HUES64 (cell line): ENCODE results near the gene CFL2.

Experiments used
- H3K27ac ChIP-seq: 2 replicates; pipeline ENCODE4 v1.7.0; 2013; ENCODE audit warnings: low read depth, low read length, inconsistent platforms
- H3K27me3 ChIP-seq: 2 replicates; pipeline ENCODE4 v1.6.1; 2013; ENCODE audit warnings: mild to moderate bottlenecking, low read length; ENCODE audit not compliant: insufficient read depth
- H3K36me3 ChIP-seq: 2 replicates; pipeline ENCODE4 v1.6.1; 2013; ENCODE audit warnings: mild to moderate bottlenecking, low read length; ENCODE audit not compliant: insufficient read depth
- H3K4me1 ChIP-seq: 2 replicates; pipeline ENCODE4 v1.6.1; 2013; ENCODE audit warnings: mild to moderate bottlenecking, low read length, moderate library complexity; ENCODE audit not compliant: insufficient read depth
- H3K4me3 ChIP-seq: 2 replicates; pipeline ENCODE4 v1.5.1; 2013; ENCODE audit warnings: mild to moderate bottlenecking, low read length, moderate library complexity
- H3K9ac ChIP-seq: 2 replicates; pipeline ENCODE4 v1.6.1; 2013; ENCODE audit warnings: mild to moderate bottlenecking, low read depth, low read length
- H3K9me3 ChIP-seq: 2 replicates; pipeline ENCODE4 v1.6.1; 2013; ENCODE audit warnings: low read depth, low read length; ENCODE audit not compliant: insufficient read depth
- WGBS: fragments of 150-250, 120-280 bp; methylation state at CpG from one replicate; pipeline ENCODE4 v1.1.7; 2013; ENCODE audit warnings: missing lambda C conversion rate; 5-methylcytosine and 5-hydroxymethylcytosine counted together

Gene CFL2

DNA sequence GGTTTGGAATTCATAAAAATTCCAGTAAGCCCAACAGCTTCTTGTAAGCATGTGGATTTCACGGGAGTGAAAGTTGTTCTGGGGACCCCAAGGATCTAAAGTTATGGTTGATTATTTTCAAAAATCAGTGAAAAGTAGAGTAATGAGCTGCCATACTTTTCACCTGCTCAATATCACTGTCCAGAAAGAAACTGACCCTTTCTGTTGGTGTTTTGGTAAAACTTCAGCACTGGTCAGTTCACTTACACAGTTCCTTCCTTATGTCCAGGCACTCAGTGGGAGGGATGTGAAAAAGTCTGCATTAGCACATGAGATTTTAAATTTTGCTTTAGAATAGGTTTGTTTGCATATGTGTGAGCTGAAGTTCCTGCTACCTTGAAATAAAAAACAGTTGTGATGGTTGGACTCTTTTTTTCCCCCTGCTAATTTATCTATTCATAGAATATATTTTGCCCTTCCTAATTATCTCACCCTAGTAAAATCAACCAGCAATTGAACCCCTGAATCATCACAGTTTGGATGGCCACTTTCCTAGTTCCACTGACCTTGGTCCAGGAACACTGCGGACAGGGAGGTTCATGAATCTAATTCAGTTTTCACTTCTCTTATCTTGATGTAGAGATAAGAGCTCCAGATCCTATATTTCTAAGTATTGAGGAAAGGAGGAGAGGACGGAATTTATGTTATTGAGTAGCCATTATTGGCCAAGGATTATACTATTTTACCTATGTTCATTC is 25.8 kb downstream of the CFL2 start:
- H3K9me3 ChIP-seq: no peaks in the 10 kb centered on the region
- H3K4me1 ChIP-seq: peaks cover 7% of the 10 kb centered on the region; the same call in 1 of the 2 replicates
- no peak overlapping the region for H3K4me3 ChIP-seq
- WGBS: 88% methylated on average over 2 of the region's 3 CpGs
- no peaks in the 10 kb centered on the region for H3K27me3 ChIP-seq
- H3K9ac ChIP-seq: no peak overlapping the region
- H3K36me3 ChIP-seq: no peaks in the 10 kb centered on the region
- no peak overlapping the region for H3K27ac ChIP-seq

DNA sequence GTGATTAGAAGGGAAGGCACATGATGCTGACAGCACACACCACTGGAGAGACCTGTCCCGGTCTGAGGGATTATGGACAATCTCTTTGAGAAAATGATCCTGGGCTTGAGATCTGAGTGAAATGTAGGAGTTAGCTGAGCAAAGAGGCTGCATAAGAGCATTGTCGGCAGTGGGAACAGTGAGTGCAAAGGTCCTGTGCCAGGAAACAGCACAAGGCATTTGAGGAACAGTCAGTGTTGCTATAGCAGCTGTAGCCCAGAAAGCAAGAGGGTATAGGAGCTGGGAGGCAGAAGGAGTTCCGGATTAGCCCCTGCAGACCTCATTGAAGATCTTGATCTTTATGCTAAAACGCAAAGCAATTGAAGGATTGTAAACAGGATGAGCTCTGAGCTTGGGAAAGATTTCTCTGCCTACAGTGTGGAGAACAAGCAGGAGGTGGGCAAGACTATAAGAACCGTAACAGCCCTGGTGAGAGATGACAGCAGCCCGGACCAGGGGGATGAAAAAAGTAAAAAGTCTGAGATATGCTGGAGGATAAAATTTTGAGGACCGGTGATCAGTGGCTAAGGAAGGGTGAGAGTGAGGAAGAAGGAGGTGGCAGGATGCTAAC is 28.5 kb downstream of the CFL2 start:
- Histone ChIP-seq H3K27ac (no peak overlapping the region), H3K27me3 (no peaks in the 10 kb centered on the region), H3K36me3 (no peaks in the 10 kb centered on the region), H3K9ac (no peak overlapping the region), H3K4me3 (no peak overlapping the region), H3K9me3 (no peaks in the 10 kb centered on the region), H3K4me1 (peaks cover 7% of the 10 kb centered on the region; the same call in 1 of the 2 replicates)
- 62% methylated on average over 7 of the region's 7 CpGs for WGBS

- H3K36me3 ChIP-seq: no peaks in the 10 kb centered on the region
- H3K27ac ChIP-seq: no peak overlapping the region
- H3K9ac ChIP-seq: no peak overlapping the region
- H3K4me3 ChIP-seq: no peak overlapping the region
- peaks cover 7% of the 10 kb centered on the region; the same call in 1 of the 2 replicates for H3K4me1 ChIP-seq
- H3K27me3 ChIP-seq: no peaks in the 10 kb centered on the region
- H3K9me3 ChIP-seq: no peaks in the 10 kb centered on the region
Measured at GRCh38 chr14:34684578-34684977, 29.8 kb downstream of the CFL2 start.

DNA sequence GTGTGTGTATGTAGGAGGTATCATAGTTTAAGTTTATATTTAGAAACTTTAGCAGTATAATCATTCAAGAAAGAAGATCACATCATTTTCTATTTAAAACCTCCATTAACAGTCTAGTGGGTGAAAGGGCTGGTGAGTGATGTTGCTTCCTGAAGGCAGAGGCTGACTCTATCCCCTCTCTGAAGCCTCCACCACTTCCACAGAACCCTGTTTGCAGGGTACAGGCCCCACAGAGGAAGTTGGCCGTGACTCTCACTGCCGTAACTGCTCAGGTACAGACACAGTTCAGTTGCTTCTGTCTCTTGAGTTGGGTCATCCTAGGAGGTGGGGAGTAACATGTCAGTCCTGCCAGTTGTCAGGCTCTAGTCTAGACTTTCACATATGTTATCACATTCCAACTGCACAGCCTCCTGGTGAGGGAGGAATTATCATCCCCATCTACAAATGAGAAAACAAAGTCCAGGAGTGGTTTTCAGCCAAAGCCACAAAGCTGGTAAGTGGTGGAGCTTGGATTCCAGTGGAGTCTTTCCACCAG is 31.5 kb downstream of the CFL2 start:
- Histone ChIP-seq H3K9me3 (no peaks in the 10 kb centered on the region), H3K36me3 (no peaks in the 10 kb centered on the region), H3K4me3 (no peak overlapping the region), H3K9ac (no peak overlapping the region), H3K27ac (no peak overlapping the region), H3K4me1 (peaks cover 16% of the 10 kb centered on the region), H3K27me3 (no peaks in the 10 kb centered on the region)
- 97% methylated on average over 2 of the region's 2 CpGs for WGBS

DNA sequence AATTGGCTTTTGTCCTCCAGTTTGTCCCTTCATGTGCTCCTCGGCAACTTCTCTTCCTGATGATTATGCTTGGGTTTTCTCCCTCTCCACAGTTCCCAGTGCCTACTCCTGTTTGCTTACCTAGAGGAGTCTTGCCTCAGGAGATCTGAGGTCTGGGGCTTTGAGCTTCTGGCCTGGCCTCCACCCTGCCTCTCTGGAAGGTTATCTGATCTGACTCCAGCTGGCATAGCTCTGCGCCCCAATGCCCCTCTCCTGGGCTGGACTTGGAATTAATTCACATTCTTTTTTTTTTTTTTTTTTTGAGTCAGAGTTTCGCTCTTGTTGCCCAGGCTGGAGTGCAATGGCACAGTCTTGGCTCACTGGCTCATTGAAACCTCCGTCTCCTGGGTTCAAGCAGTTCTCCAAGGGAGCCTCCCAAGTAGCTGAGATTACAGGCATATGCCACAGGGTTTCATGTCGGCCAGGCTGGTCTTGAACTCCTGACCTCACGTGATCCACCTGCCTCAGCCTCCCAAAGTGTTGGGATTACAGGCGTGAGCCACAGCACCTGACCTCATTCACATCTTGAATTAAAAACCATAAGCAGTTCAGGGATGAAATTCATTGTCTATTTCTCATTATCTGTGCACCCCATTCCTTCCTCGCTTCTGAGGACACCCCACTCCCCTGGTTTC is 33.5 kb downstream of the CFL2 start:
- no peak overlapping the region for H3K9ac ChIP-seq
- no peak overlapping the region for H3K4me3 ChIP-seq
- H3K4me1 ChIP-seq: peaks cover 14% of the 10 kb centered on the region
- no peaks in the 10 kb centered on the region for H3K27me3 ChIP-seq
- 95% methylated on average over 8 of the region's 8 CpGs for WGBS
- no peaks in the 10 kb centered on the region for H3K9me3 ChIP-seq
- no peak overlapping the region for H3K27ac ChIP-seq
- H3K36me3 ChIP-seq: no peaks in the 10 kb centered on the region

DNA sequence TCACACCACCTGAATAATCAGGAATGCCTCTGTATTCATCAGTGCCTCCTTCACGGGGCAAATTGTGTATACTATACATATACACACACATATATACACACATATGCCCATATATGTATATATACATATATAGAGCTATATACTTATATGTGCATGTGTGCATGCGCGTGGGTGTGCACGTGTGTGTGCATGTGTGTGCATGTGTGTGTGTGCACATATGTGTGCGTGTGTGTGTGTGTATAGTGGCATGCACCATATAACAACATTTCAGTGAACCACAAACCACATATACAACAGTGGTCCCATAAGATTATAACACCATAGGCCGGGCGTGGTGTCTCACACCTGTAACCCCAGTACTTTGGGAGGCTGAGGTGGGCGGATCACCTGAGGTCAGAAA is 35.7 kb downstream of the CFL2 start:
- H3K4me1 ChIP-seq: peaks cover 12% of the 10 kb centered on the region
- no peak overlapping the region for H3K27ac ChIP-seq
- 0 out of 2 replicates have a peak, but pooled peaks cover 2% of the 10 kb centered on the region for H3K9me3 ChIP-seq
- no peak overlapping the region for H3K4me3 ChIP-seq
- no peaks in the 10 kb centered on the region for H3K27me3 ChIP-seq
- no peaks in the 10 kb centered on the region for H3K36me3 ChIP-seq
- no peak overlapping the region for H3K9ac ChIP-seq
- 96% methylated on average over 7 of the region's 8 CpGs for WGBS

DNA sequence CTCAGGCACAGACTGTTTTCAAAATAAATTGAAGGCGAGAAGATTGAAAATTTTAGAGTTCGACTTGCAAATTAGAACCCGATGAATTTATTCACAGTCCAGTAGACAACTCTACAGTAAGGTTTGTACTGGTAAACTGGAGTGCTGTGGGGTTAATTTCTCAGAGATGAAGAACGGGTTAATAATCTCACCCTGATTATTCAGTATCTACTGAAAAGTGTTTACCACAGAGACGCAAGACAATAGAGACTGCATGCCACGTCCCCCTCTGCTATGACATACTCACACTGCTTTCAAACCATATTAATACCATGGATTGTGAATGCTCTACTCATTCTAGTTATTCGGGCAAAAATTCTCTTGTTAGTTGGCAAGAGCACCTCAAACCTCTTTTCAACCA is 36.1 kb downstream of the CFL2 start:
- no peaks in the 10 kb centered on the region for H3K27me3 ChIP-seq
- peaks cover 12% of the 10 kb centered on the region for H3K4me1 ChIP-seq
- H3K36me3 ChIP-seq: no peaks in the 10 kb centered on the region
- no peak overlapping the region for H3K4me3 ChIP-seq
- no peak overlapping the region; the same call in 1 of the 2 replicates for H3K27ac ChIP-seq
- 0 out of 2 replicates have a peak, but pooled peaks cover 5% of the 10 kb centered on the region for H3K9me3 ChIP-seq
- 0 out of 2 replicates have a peak overlapping the region, but pooled peaks have one; percentile 5 for H3K9ac ChIP-seq
- 89% methylated on average over 7 of the region's 7 CpGs for WGBS

- Histone ChIP-seq H3K9ac (no peak overlapping the region), H3K9me3 (0 out of 2 replicates have a peak, but pooled peaks cover 5% of the 10 kb centered on the region), H3K4me3 (no peak overlapping the region), H3K27ac (no peak overlapping the region), H3K27me3 (no peaks in the 10 kb centered on the region), H3K4me1 (peaks cover 12% of the 10 kb centered on the region), H3K36me3 (no peaks in the 10 kb centered on the region)
- WGBS: 91% methylated on average over 7 of the region's 7 CpGs
Measured at GRCh38 chr14:34676516-34677211, 37.7 kb downstream of the CFL2 start.

DNA sequence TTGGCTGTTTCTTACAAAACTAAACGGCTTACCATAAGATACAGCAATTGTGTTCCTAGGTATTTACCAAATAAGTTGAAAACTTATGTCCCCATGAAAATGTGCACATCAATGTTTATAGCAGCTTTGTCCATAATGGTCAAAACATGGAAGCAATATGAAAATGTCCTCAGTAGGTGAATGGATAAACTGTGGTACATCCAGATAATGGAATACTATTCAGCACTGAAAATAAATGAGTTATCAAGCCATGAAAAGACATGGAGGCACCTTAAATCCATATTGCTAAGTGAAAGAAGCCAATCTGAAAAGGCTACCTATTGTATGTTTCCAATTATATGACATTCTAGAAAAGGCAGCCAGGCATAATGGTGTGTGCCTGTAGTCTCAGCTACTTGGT is 40.7 kb downstream of the CFL2 start:
- no peaks in the 10 kb centered on the region for H3K36me3 ChIP-seq
- peaks cover 11% of the 10 kb centered on the region for H3K4me1 ChIP-seq
- H3K4me3 ChIP-seq: no peak overlapping the region
- no peak overlapping the region for H3K9ac ChIP-seq
- H3K27me3 ChIP-seq: no peaks in the 10 kb centered on the region
- 0 out of 2 replicates have a peak, but pooled peaks cover 5% of the 10 kb centered on the region for H3K9me3 ChIP-seq
- H3K27ac ChIP-seq: no peak overlapping the region
- 92% methylated on average over 1 of the region's 1 CpG for WGBS

- H3K4me3 ChIP-seq: no peak overlapping the region
- no peaks in the 10 kb centered on the region for H3K27me3 ChIP-seq
- 68% methylated on average over 4 of the region's 6 CpGs for WGBS
- no peaks in the 10 kb centered on the region for H3K4me1 ChIP-seq
- 0 out of 2 replicates have a peak, but pooled peaks cover 5% of the 10 kb centered on the region for H3K9me3 ChIP-seq
- no peaks in the 10 kb centered on the region for H3K36me3 ChIP-seq
- H3K27ac ChIP-seq: no peak overlapping the region
- no peak overlapping the region for H3K9ac ChIP-seq
Measured at GRCh38 chr14:34671716-34672115, 42.7 kb downstream of the CFL2 start.
